ENCODE results near the gene STK39.

STK39 gene

DNA sequence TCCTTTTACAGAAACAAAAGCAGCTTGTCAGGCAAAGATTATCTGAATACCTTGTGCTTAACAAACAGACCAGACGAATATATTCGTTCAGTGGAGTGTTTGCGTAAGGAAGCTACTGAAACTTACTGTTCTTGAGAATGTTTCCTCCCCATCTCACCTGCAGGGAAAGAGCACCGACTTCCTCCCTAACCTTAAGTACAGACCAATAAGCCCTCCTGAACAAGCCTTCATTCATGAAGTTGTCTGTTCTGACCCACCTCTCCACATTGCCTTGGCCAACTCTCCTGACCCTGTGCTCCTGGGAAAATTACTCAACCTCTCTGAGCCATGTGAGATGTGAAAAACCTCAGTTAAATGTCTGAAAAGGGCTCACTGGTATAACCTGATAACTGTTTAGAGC, 35.2 kb downstream of the STK39 start:
- no peak overlapping the region for H4K5ac ChIP-seq (ENCODE audit: low read length)
- H3K79me1 ChIP-seq (ENCODE audit: low read length): no peaks in the 10 kb centered on the region
- no peak for DNase-seq
- no peak overlapping the region for H3K4me3 ChIP-seq (ENCODE audit: low read length)
- no peak overlapping the region for H2BK15ac ChIP-seq (replicated peaks; ENCODE audit: low read depth)
- H2AK5ac ChIP-seq (ENCODE audit: low read length): no peak overlapping the region
- no peaks in the 10 kb centered on the region for H3K79me2 ChIP-seq (ENCODE audit: control insufficient read depth, insufficient read depth, low read length)
- H3K27ac ChIP-seq (ENCODE audit: low read depth, low read length): no peak overlapping the region
- H3K4me1 ChIP-seq (ENCODE audit: control insufficient read depth, low read depth, low read length): no peaks in the 10 kb centered on the region
- H3K18ac ChIP-seq (ENCODE audit: low read length): no peak overlapping the region
- H2BK120ac ChIP-seq (ENCODE audit: low read depth, low read length): no peak overlapping the region
- H3K36me3 ChIP-seq (ENCODE audit: control insufficient read depth, insufficient read depth, low read length): no peaks in the 10 kb centered on the region
- no peak overlapping the region for H3K4me2 ChIP-seq (ENCODE audit: low read length)
- H3K27me3 ChIP-seq (ENCODE audit: insufficient read depth, low read length, poor library complexity): no peaks in the 10 kb centered on the region
- H3K9ac ChIP-seq (ENCODE audit: low read length): no peak overlapping the region
- H3K23ac ChIP-seq (ENCODE audit: low read length): no peak overlapping the region
- H3K56ac ChIP-seq (ENCODE audit: low read length): no peak overlapping the region
- no peak overlapping the region for H2BK5ac ChIP-seq (ENCODE audit: low read length)
- H3K4ac ChIP-seq (ENCODE audit: low read depth, low read length): no peak overlapping the region
- no peak overlapping the region for H4K8ac ChIP-seq (ENCODE audit: low read depth, low read length)
- no CpG with 5 or more reads among the region's 4 CpGs for WGBS (ENCODE audit: extremely low coverage, insufficient coverage, low lambda C conversion rate)

GRCh38 chr2:168211664-168212163, 35.7 kb downstream of the STK39 start:
- Histone ChIP-seq H3K4me1 (ENCODE audit: control insufficient read depth, low read depth, low read length) (no peaks in the 10 kb centered on the region), H3K4me2 (ENCODE audit: low read length) (no peak overlapping the region), H3K27me3 (ENCODE audit: insufficient read depth, low read length, poor library complexity) (no peaks in the 10 kb centered on the region), H3K79me2 (ENCODE audit: control insufficient read depth, insufficient read depth, low read length) (no peaks in the 10 kb centered on the region), H3K9ac (ENCODE audit: low read length) (no peak overlapping the region), H2BK5ac (ENCODE audit: low read length) (no peak overlapping the region), H3K4ac (ENCODE audit: low read depth, low read length) (no peak overlapping the region), H3K18ac (ENCODE audit: low read length) (no peak overlapping the region), H2BK15ac (replicated peaks; ENCODE audit: low read depth) (no peak overlapping the region), H3K56ac (ENCODE audit: low read length) (no peak overlapping the region), H3K23ac (ENCODE audit: low read length) (no peak overlapping the region), H2BK120ac (ENCODE audit: low read depth, low read length) (no peak overlapping the region), H4K5ac (ENCODE audit: low read length) (no peak overlapping the region), H3K36me3 (ENCODE audit: control insufficient read depth, insufficient read depth, low read length) (no peaks in the 10 kb centered on the region), H3K79me1 (ENCODE audit: low read length) (no peaks in the 10 kb centered on the region), H4K8ac (ENCODE audit: low read depth, low read length) (no peak overlapping the region), H3K27ac (ENCODE audit: low read depth, low read length) (no peak overlapping the region), H3K4me3 (ENCODE audit: low read length) (no peak overlapping the region), H2AK5ac (ENCODE audit: low read length) (no peak overlapping the region)
- no CpG with 5 or more reads among the region's 5 CpGs for WGBS (ENCODE audit: extremely low coverage, insufficient coverage, low lambda C conversion rate)
- DNase-seq: no peak

- no peak overlapping the region for H2BK15ac ChIP-seq (replicated peaks; ENCODE audit: low read depth)
- no peak overlapping the region for H4K8ac ChIP-seq (ENCODE audit: low read depth, low read length)
- DNase-seq: no peak
- no peak overlapping the region for H3K9ac ChIP-seq (ENCODE audit: low read length)
- no peak overlapping the region for H2BK120ac ChIP-seq (ENCODE audit: low read depth, low read length)
- no peaks in the 10 kb centered on the region for H3K4me1 ChIP-seq (ENCODE audit: control insufficient read depth, low read depth, low read length)
- no peak overlapping the region for H4K5ac ChIP-seq (ENCODE audit: low read length)
- no peak overlapping the region for H3K27ac ChIP-seq (ENCODE audit: low read depth, low read length)
- H3K36me3 ChIP-seq (ENCODE audit: control insufficient read depth, insufficient read depth, low read length): no peaks in the 10 kb centered on the region
- H3K18ac ChIP-seq (ENCODE audit: low read length): no peak overlapping the region
- H3K79me2 ChIP-seq (ENCODE audit: control insufficient read depth, insufficient read depth, low read length): no peaks in the 10 kb centered on the region
- H3K4ac ChIP-seq (ENCODE audit: low read depth, low read length): no peak overlapping the region
- H3K23ac ChIP-seq (ENCODE audit: low read length): no peak overlapping the region
- no peaks in the 10 kb centered on the region for H3K79me1 ChIP-seq (ENCODE audit: low read length)
- no peak overlapping the region for H2AK5ac ChIP-seq (ENCODE audit: low read length)
- no peak overlapping the region for H3K4me3 ChIP-seq (ENCODE audit: low read length)
- no peak overlapping the region for H2BK5ac ChIP-seq (ENCODE audit: low read length)
- H3K4me2 ChIP-seq (ENCODE audit: low read length): no peak overlapping the region
- WGBS (ENCODE audit: extremely low coverage, insufficient coverage, low lambda C conversion rate): no CpG with 5 or more reads among the region's 3 CpGs
- H3K56ac ChIP-seq (ENCODE audit: low read length): no peak overlapping the region
- H3K27me3 ChIP-seq (ENCODE audit: insufficient read depth, low read length, poor library complexity): no peaks in the 10 kb centered on the region
Observed at GRCh38 chr2:168210895-168211570, 36.4 kb downstream of the STK39 start.

DNA sequence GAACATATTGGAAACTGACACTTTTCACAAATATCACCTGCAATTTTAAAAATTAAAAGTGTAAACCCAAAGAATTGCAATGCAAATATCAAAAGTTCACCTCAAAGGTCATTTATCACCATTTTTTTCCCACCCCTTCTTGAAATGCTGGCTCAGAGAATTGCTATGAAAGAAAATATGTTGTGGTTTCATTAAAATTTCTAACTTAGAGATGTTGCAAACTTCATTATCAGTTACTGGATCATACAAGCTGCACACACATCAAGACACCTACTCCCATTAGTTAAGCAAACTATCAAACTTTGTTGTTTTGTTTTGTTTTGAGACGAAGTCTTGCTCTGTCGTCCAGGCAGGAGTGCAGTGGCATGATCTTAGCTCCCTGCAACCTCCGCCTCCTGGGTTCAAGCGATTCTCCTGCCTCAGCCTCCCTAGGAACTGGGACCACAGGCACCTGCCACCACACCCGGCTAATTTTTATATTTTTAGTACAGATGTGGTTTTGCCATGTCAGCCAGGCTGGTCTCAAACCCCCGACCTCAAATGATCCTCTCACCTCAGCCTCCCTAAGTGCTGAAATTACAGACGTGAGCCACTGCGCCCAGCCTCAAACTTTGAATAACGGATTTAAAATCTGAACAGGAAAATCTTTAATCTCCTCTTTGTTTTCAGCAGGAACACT, 37.0 kb downstream of the STK39 start:
- no peak overlapping the region for H2AK5ac ChIP-seq (ENCODE audit: low read length)
- H3K18ac ChIP-seq (ENCODE audit: low read length): no peak overlapping the region
- no peaks in the 10 kb centered on the region for H3K36me3 ChIP-seq (ENCODE audit: control insufficient read depth, insufficient read depth, low read length)
- no peak overlapping the region for H3K56ac ChIP-seq (ENCODE audit: low read length)
- no peaks in the 10 kb centered on the region for H3K79me1 ChIP-seq (ENCODE audit: low read length)
- no peak overlapping the region for H3K4ac ChIP-seq (ENCODE audit: low read depth, low read length)
- no peak overlapping the region for H3K23ac ChIP-seq (ENCODE audit: low read length)
- no peaks in the 10 kb centered on the region for H3K4me1 ChIP-seq (ENCODE audit: control insufficient read depth, low read depth, low read length)
- no peak overlapping the region for H3K4me2 ChIP-seq (ENCODE audit: low read length)
- H3K9ac ChIP-seq (ENCODE audit: low read length): no peak overlapping the region
- no peak for DNase-seq
- H2BK120ac ChIP-seq (ENCODE audit: low read depth, low read length): no peak overlapping the region
- H2BK15ac ChIP-seq (replicated peaks; ENCODE audit: low read depth): no peak overlapping the region
- no CpG with 5 or more reads among the region's 9 CpGs for WGBS (ENCODE audit: extremely low coverage, insufficient coverage, low lambda C conversion rate)
- no peak overlapping the region for H3K27ac ChIP-seq (ENCODE audit: low read depth, low read length)
- no peak overlapping the region for H2BK5ac ChIP-seq (ENCODE audit: low read length)
- H4K5ac ChIP-seq (ENCODE audit: low read length): no peak overlapping the region
- H3K27me3 ChIP-seq (ENCODE audit: insufficient read depth, low read length, poor library complexity): no peaks in the 10 kb centered on the region
- H3K79me2 ChIP-seq (ENCODE audit: control insufficient read depth, insufficient read depth, low read length): no peaks in the 10 kb centered on the region
- H4K8ac ChIP-seq (ENCODE audit: low read depth, low read length): no peak overlapping the region
- H3K4me3 ChIP-seq (ENCODE audit: low read length): no peak overlapping the region

GRCh38 chr2:168208652-168209051, 38.7 kb downstream of the STK39 start:
- H3K4me2 ChIP-seq (ENCODE audit: low read length): no peak overlapping the region
- no CpG with 5 or more reads among the region's 2 CpGs for WGBS (ENCODE audit: extremely low coverage, insufficient coverage, low lambda C conversion rate)
- no peak overlapping the region for H2BK15ac ChIP-seq (replicated peaks; ENCODE audit: low read depth)
- no peak overlapping the region for H2AK5ac ChIP-seq (ENCODE audit: low read length)
- H3K27ac ChIP-seq (ENCODE audit: low read depth, low read length): no peak overlapping the region
- peak; percentile 17 for DNase-seq
- H3K18ac ChIP-seq (ENCODE audit: low read length): no peak overlapping the region
- no peak overlapping the region for H3K9ac ChIP-seq (ENCODE audit: low read length)
- no peaks in the 10 kb centered on the region for H3K27me3 ChIP-seq (ENCODE audit: insufficient read depth, low read length, poor library complexity)
- H3K4me1 ChIP-seq (ENCODE audit: control insufficient read depth, low read depth, low read length): peaks cover 5% of the 10 kb centered on the region
- H3K36me3 ChIP-seq (ENCODE audit: control insufficient read depth, insufficient read depth, low read length): no peaks in the 10 kb centered on the region
- H2BK5ac ChIP-seq (ENCODE audit: low read length): no peak overlapping the region
- H3K79me1 ChIP-seq (ENCODE audit: low read length): no peaks in the 10 kb centered on the region
- H3K23ac ChIP-seq (ENCODE audit: low read length): no peak overlapping the region
- no peak overlapping the region for H4K5ac ChIP-seq (ENCODE audit: low read length)
- no peak overlapping the region for H3K4me3 ChIP-seq (ENCODE audit: low read length)
- no peaks in the 10 kb centered on the region for H3K79me2 ChIP-seq (ENCODE audit: control insufficient read depth, insufficient read depth, low read length)
- no peak overlapping the region for H2BK120ac ChIP-seq (ENCODE audit: low read depth, low read length)
- H4K8ac ChIP-seq (ENCODE audit: low read depth, low read length): no peak overlapping the region
- H3K56ac ChIP-seq (ENCODE audit: low read length): no peak overlapping the region
- H3K4ac ChIP-seq (ENCODE audit: low read depth, low read length): no peak overlapping the region
